ENCODE results near the gene BHLHA15. TPM values are rescaled to one million over a fixed set of nuclear protein-coding genes. Genes with fewer than 3 reads are reported as not detected.

BHLHA15 gene
- total RNA-seq, 1 experiment from 2014 or later: 5.2 TPM

DNA sequence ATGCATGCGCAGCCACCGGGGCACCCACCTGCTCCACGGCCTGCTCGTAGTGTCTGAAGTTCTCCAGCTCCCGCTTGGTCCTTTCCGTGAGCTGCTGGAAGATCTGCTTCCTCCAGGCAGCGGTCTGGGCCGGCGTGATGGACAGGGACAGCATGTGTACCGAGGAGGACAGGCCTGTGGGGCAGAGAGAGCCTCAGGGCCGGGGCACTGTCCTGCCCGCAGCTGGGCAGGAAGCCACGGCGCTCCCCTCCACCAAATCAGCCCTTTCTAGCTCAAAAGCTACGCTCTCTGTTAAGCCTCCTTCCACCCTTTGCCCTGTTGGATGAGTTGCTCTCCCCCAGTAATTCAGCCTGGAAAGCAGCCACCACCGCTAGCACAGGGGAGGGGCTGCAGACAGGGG lies 21.6 kb downstream of the BHLHA15 start:
- BruUV-seq (replicated peaks): no TSS peak
- DNase-seq (ENCODE audit: low read depth, low spot score): no peak
- no peaks in the 10 kb centered on the region for H3K36me3 ChIP-seq (ENCODE audit: control insufficient read depth in 1 of 2, insufficient read depth in 2 of 2, low read length in 2 of 2)
- no peaks in the 10 kb centered on the region for H3K9me2 ChIP-seq (ENCODE audit: insufficient read depth)
- ATAC-seq: no peak
- intact Hi-C loops (cut with micrococcal nuclease): no loop called here
- H3K27me3 ChIP-seq (ENCODE audit: insufficient read depth, low read length): no peaks in the 10 kb centered on the region
- no peaks in the 10 kb centered on the region for H3K9me3 ChIP-seq (ENCODE audit: control insufficient read depth in 1 of 2, insufficient read depth in 1 of 2, low read depth in 1 of 2, low read length in 2 of 2)
- ChIA-PET RAD21 (ENCODE audit: low non-redundant PET in 1 of 2, low total read pairs in 2 of 2, uncharacterized antibody in 2 of 2, unreplicated experiment in 2 of 2) (no interaction called here), POLR2A (no interaction called here), CTCF (no interaction called here)
- TF ChIP-seq ZFX (IDR thresholded peaks at IDR 0.05) (no peak), FOSL1 (IDR thresholded peaks at IDR 0.05; ENCODE audit: low read depth) (no peak), CBX3 (IDR thresholded peaks at IDR 0.05; ENCODE audit: low read depth) (no peak), SRF (IDR thresholded peaks at IDR 0.05; ENCODE audit: low read depth) (no peak), POLR2A (IDR thresholded peaks at IDR 0.05; ENCODE audit: borderline replicate concordance, extremely low read depth, insufficient read depth, insufficient read length) (no peak), ZNF274 (IDR thresholded peaks at IDR 0.05; ENCODE audit: low read depth, low read length) (no peak), POLR2AphosphoS5 (IDR thresholded peaks at IDR 0.05; ENCODE audit: low read depth, low read length) (no peak), JUND (IDR thresholded peaks at IDR 0.05) (no peak), EGR1 (IDR thresholded peaks at IDR 0.05; ENCODE audit: low read depth) (no peak), RAD21 (IDR thresholded peaks at IDR 0.05; ENCODE audit: low read depth) (no peak)
- TF ChIP-seq, protein P1, sequence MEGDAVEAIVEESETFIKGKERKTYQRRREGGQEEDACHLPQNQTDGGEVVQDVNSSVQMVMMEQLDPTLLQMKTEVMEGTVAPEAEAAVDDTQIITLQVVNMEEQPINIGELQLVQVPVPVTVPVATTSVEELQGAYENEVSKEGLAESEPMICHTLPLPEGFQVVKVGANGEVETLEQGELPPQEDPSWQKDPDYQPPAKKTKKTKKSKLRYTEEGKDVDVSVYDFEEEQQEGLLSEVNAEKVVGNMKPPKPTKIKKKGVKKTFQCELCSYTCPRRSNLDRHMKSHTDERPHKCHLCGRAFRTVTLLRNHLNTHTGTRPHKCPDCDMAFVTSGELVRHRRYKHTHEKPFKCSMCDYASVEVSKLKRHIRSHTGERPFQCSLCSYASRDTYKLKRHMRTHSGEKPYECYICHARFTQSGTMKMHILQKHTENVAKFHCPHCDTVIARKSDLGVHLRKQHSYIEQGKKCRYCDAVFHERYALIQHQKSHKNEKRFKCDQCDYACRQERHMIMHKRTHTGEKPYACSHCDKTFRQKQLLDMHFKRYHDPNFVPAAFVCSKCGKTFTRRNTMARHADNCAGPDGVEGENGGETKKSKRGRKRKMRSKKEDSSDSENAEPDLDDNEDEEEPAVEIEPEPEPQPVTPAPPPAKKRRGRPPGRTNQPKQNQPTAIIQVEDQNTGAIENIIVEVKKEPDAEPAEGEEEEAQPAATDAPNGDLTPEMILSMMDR (IDR thresholded peaks at IDR 0.05 in 2 of 3, conservative IDR thresholded peaks at IDR 0.05 in 1 of 3; ENCODE audit: borderline replicate concordance in 1 of 3, insufficient read depth in 1 of 3, low read depth in 2 of 3, low read length in 2 of 3): no peak
- TF ChIP-seq, protein P2, sequence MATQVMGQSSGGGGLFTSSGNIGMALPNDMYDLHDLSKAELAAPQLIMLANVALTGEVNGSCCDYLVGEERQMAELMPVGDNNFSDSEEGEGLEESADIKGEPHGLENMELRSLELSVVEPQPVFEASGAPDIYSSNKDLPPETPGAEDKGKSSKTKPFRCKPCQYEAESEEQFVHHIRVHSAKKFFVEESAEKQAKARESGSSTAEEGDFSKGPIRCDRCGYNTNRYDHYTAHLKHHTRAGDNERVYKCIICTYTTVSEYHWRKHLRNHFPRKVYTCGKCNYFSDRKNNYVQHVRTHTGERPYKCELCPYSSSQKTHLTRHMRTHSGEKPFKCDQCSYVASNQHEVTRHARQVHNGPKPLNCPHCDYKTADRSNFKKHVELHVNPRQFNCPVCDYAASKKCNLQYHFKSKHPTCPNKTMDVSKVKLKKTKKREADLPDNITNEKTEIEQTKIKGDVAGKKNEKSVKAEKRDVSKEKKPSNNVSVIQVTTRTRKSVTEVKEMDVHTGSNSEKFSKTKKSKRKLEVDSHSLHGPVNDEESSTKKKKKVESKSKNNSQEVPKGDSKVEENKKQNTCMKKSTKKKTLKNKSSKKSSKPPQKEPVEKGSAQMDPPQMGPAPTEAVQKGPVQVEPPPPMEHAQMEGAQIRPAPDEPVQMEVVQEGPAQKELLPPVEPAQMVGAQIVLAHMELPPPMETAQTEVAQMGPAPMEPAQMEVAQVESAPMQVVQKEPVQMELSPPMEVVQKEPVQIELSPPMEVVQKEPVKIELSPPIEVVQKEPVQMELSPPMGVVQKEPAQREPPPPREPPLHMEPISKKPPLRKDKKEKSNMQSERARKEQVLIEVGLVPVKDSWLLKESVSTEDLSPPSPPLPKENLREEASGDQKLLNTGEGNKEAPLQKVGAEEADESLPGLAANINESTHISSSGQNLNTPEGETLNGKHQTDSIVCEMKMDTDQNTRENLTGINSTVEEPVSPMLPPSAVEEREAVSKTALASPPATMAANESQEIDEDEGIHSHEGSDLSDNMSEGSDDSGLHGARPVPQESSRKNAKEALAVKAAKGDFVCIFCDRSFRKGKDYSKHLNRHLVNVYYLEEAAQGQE (IDR thresholded peaks at IDR 0.05; ENCODE audit: low read depth): no peak
- TF ChIP-seq, protein P3, sequence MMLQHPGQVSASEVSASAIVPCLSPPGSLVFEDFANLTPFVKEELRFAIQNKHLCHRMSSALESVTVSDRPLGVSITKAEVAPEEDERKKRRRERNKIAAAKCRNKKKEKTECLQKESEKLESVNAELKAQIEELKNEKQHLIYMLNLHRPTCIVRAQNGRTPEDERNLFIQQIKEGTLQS (IDR thresholded peaks at IDR 0.05): no peak
- TF ChIP-seq, protein P4, sequence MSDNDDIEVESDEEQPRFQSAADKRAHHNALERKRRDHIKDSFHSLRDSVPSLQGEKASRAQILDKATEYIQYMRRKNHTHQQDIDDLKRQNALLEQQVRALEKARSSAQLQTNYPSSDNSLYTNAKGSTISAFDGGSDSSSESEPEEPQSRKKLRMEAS (IDR thresholded peaks at IDR 0.05): no peak
- TF ChIP-seq, protein P5, sequence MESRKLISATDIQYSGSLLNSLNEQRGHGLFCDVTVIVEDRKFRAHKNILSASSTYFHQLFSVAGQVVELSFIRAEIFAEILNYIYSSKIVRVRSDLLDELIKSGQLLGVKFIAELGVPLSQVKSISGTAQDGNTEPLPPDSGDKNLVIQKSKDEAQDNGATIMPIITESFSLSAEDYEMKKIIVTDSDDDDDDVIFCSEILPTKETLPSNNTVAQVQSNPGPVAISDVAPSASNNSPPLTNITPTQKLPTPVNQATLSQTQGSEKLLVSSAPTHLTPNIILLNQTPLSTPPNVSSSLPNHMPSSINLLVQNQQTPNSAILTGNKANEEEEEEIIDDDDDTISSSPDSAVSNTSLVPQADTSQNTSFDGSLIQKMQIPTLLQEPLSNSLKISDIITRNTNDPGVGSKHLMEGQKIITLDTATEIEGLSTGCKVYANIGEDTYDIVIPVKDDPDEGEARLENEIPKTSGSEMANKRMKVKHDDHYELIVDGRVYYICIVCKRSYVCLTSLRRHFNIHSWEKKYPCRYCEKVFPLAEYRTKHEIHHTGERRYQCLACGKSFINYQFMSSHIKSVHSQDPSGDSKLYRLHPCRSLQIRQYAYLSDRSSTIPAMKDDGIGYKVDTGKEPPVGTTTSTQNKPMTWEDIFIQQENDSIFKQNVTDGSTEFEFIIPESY (IDR thresholded peaks at IDR 0.05; ENCODE audit: extremely low read depth, insufficient replicate concordance, low read length): no peak
- no peaks in the 10 kb centered on the region for H3K4me1 ChIP-seq (ENCODE audit: control insufficient read depth in 1 of 2, insufficient read depth in 2 of 2, low read length in 2 of 2)
- no peaks in the 10 kb centered on the region for H4K20me1 ChIP-seq (ENCODE audit: insufficient read depth)
- no peak overlapping the region for H3K27ac ChIP-seq (ENCODE audit: low read depth, low read length)
- no peak overlapping the region for H3K9ac ChIP-seq (ENCODE audit: low read length)
- no peak overlapping the region for H2AFZ ChIP-seq (ENCODE audit: low read depth, low read length, poor library complexity, severe bottlenecking)
- H3K4me2 ChIP-seq (ENCODE audit: low read length): no peak overlapping the region
- H3K79me2 ChIP-seq (ENCODE audit: insufficient read depth, low read length): no peaks in the 10 kb centered on the region
- H3K4me3 ChIP-seq (replicated peaks in 1 of 2; ENCODE audit: low read depth in 1 of 2, low read length in 2 of 2): no peak overlapping the region
